Lung (tissue), 12 donors: Measurements from ENCODE around the gene PADI1. TPM values are rescaled to one million over a fixed set of nuclear protein-coding genes. Genes with fewer than 3 reads are reported as not detected.

Experiments
- ATAC-seq: fragments of 200-7000 bp; cut with Tn5 transposase; one replicate; pipeline ENCODE4 v1.9.1; 2020; ENCODE audit warnings: moderate number of reproducible peaks; ENCODE audit not compliant: insufficient read depth, low FRiP score
- DNase-seq, 3 donors: peaks; one replicate each; pipeline ENCODE4 v3.0.0-alpha.2; 2013 to 2017
- H3K27ac ChIP-seq, 2 donors: one replicate each; pipeline ENCODE4 v1.5.1; 2013; ENCODE audit warnings: mild to moderate bottlenecking in 2 of 2, moderate library complexity in 2 of 2, control low read depth in 1 of 2, inconsistent platforms in 1 of 2, low read depth in 1 of 2, low read length in 1 of 2
- H3K27me3 ChIP-seq, 3 donors: one replicate each; pipeline ENCODE4 v1.5.1; 2013; ENCODE audit warnings: low read length in 2 of 3; ENCODE audit not compliant: control insufficient read depth in 3 of 3, insufficient read depth in 3 of 3
- H3K36me3 ChIP-seq, 4 donors: one replicate each; pipeline ENCODE4 v1.5.1; 2013; ENCODE audit warnings: low read length in 4 of 4, mild to moderate bottlenecking in 1 of 4, moderate library complexity in 1 of 4; ENCODE audit not compliant: control insufficient read depth in 4 of 4, insufficient read depth in 4 of 4
- H3K4me1 ChIP-seq, 5 donors: one replicate each; pipeline ENCODE4 v1.5.1; 2013; ENCODE audit warnings: low read length in 5 of 5, mild to moderate bottlenecking in 2 of 5, moderate library complexity in 1 of 5; ENCODE audit not compliant: control insufficient read depth in 5 of 5, insufficient read depth in 5 of 5
- H3K4me3 ChIP-seq: one replicate; pipeline ENCODE4 v1.5.1; 2013; ENCODE audit warnings: mild to moderate bottlenecking, control low read depth, moderate library complexity
- H3K9ac ChIP-seq, 2 donors: one replicate each; pipeline ENCODE4 v1.5.1; 2013; ENCODE audit warnings: low read length in 2 of 2, control low read depth in 1 of 2; ENCODE audit not compliant: insufficient read depth in 1 of 2
- H3K9me3 ChIP-seq, 4 donors: one replicate each; pipeline ENCODE4 v1.5.1; 2013; ENCODE audit warnings: low read length in 3 of 4, mild to moderate bottlenecking in 1 of 4, moderate library complexity in 1 of 4; ENCODE audit not compliant: control insufficient read depth in 4 of 4, insufficient read depth in 3 of 4
- CTCF ChIP-seq: IDR thresholded peaks from 2 replicates; pipeline ENCODE4 v1.5.1; 2012; ENCODE audit warnings: mild to moderate bottlenecking; ENCODE audit errors: control extremely low read depth, extremely low read depth
- WGBS, 2 donors: extraction: QIAGEN DNeasy Blood & Tissue Kit; methylation state at CpG; one replicate each; pipeline ENCODE4 v1.1.7; 2013; 5-methylcytosine and 5-hydroxymethylcytosine counted together
- polyA plus RNA-seq, 2 donors: library from polyadenylated mRNA; stranded (reverse); fragments of 200-250 nt; gene quantifications; one replicate each; pipeline ENCODE4 v1.2.1, GENCODE V29; 2013
- total RNA-seq, 2 donors: library from RNA; depleted of rRNA in 1 of 2; stranded (reverse); fragments of >200 nt in 1 of 2; gene quantifications; one replicate each; pipeline ENCODE4 v1.2.1, GENCODE V29; 2014 to 2021
- donor health status: control.
- donor health status: control.
- donor health status: Bipolar disorder and iron deficiency.
- donor health status: healthy.
- donor health status: DM: yes; HTN: yes; CAD: no.

PADI1 gene
- total and polyA plus RNA-seq, 4 donors: 0.09 to 0.35 TPM; not detected in 2

GRCh38 chr1:17230671-17231310, 25.9 kb downstream of the PADI1 start:
- TF ChIP-seq CTCF: no peak
- DNase-seq (no peak), ATAC-seq (no peak)
- Histone ChIP-seq H3K9me3 (no peaks in the 10 kb centered on the region), H3K4me3 (no peak overlapping the region), H3K27ac (no peak overlapping the region), H3K4me1 (no peaks in the 10 kb centered on the region), H3K9ac (no peak overlapping the region), H3K27me3 (no peaks in the 10 kb centered on the region), H3K36me3 (no peaks in the 10 kb centered on the region)
- 83 to 86% methylated on average over 8 of the region's 8 CpGs for WGBS, 2 donors

DNA sequence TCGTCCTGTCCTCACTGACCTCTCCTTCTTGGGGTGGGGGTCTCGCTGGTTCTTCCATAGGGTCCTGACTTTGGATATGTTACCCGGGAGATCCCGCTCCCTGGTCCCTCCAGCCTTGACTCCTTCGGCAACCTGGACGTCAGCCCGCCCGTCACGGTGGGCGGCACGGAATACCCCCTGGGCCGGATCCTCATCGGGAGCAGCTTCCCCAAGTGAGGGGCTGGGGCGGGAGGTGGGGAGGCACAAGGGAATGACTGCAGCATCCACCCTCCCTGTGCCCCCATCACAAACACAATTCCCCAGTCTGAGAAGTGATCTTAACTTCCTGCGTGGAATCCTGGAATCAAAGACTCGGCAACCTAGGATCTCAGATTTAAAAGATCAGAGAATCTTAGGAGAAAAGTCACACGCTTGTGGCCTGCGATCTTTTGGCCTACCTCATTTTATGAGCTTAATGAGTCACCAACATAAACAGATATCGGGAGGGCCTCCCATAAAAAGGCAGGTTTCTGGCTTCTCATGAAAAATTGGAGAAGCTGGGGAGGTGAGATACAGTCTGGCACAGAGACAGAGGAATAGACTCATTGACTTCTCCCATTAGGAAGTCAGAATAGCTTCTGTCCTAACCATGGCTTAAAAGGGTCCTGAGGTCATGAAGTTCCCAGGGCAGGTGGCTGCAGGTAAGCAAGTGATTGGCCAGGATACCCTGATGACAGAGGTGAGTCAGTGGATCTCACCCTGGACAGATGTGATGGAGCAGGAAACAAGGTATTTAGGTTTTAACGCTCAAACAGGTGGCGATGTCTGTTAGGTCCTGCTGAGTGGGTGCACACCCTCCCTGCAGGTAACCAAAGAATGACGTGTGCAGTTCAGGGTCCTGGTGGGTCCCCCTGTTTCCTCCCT, 28.1 kb downstream of the PADI1 start:
- WGBS, 2 donors: 78 to 89% methylated on average over 22 of the region's 22 CpGs
- no peak for TF ChIP-seq CTCF
- Histone ChIP-seq H3K4me3 (no peak overlapping the region), H3K27me3 (no peaks in the 10 kb centered on the region), H3K36me3 (no peaks in the 10 kb centered on the region), H3K27ac (no peak overlapping the region), H3K9ac (no peak overlapping the region), H3K9me3 (no peaks in the 10 kb centered on the region), H3K4me1 (no peaks in the 10 kb centered on the region)
- ATAC-seq: no peak
- DNase-seq: no peak

DNA sequence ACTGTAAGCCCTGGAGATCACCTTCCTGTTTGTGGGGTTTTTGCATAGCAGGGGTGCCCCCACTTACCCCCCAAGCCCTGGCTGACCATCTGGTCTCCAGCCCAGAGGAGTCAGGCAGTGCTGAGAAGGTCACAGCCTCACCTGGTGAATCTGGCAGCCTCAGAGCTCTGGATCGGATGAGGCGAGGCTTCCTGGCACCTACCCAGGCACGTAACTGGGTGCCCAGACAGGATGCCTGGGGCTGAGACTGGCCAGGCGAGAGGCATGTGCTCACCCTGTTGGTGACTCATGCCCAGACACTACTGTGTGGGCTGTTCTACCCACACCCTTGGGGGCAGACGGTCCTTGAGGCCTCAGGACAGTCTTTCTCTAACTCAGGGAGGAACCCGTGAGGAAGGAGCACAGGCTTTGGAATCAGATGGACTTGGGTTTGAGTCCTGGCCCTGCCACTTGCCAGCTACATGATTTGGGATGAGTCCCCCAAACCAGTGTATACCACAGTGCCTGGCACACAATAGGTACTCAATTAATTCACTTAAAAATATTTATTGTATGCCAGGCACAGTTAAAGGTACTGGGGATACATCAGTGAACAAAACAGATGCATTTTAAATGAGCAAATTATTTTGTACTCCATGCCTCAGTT, 28.9 kb downstream of the PADI1 start:
- H3K27ac ChIP-seq: no peak overlapping the region
- 33 to 48% methylated on average over 6 of the region's 6 CpGs for WGBS, 2 donors
- no peak for ATAC-seq
- no peak overlapping the region for H3K9ac ChIP-seq
- no peaks in the 10 kb centered on the region for H3K27me3 ChIP-seq
- TF ChIP-seq CTCF: no peak
- H3K4me1 ChIP-seq: no peaks in the 10 kb centered on the region
- H3K9me3 ChIP-seq: no peaks in the 10 kb centered on the region
- no peak overlapping the region for H3K4me3 ChIP-seq
- no peaks in the 10 kb centered on the region for H3K36me3 ChIP-seq
- DNase-seq: no peak
